Hepatocyte (in vitro differentiated cells): ENCODE data around the gene MOV10L1. TPM values are rescaled to one million over a fixed set of nuclear protein-coding genes. Genes with fewer than 3 reads are reported as not detected.
A peak's percentile ranks its signal among the peaks of the same experiment; 100 is the strongest.

ENCODE experiments used
- DNase-seq: peaks from one replicate; pipeline ENCODE4 v3.0.0-alpha.2; 2016; ENCODE audit warnings: low spot score
- H2AFZ ChIP-seq: fragments of 200-600 bp; sonication (generic); 2 replicates; pipeline ENCODE4 v1.6.0; 2016; ENCODE audit warnings: antibody characterized with exemption, mild to moderate bottlenecking
- H3K27ac ChIP-seq: fragments of 200-600 bp; sonication (generic); 2 replicates; pipeline ENCODE4 v1.5.1; 2016; ENCODE audit warnings: mild to moderate bottlenecking
- H3K27me3 ChIP-seq: fragments of 200-600 bp; sonication (generic); 2 replicates; pipeline ENCODE4 v1.6.1; 2016
- H3K36me3 ChIP-seq: fragments of 200-600 bp; sonication (generic); replicated peaks from 2 replicates; pipeline ENCODE4 v1.5.1; 2016; ENCODE audit warnings: low read depth; ENCODE audit not compliant: insufficient read depth
- H3K4me1 ChIP-seq: fragments of 200-600 bp; sonication (generic); 2 replicates; pipeline ENCODE4 v1.5.1; 2016; ENCODE audit warnings: mild to moderate bottlenecking, moderate library complexity; ENCODE audit not compliant: insufficient read depth
- H3K4me2 ChIP-seq: fragments of 200-600 bp; sonication (generic); 2 replicates; pipeline ENCODE4 v1.6.0; 2016
- H3K4me3 ChIP-seq: fragments of 200-600 bp; sonication (generic); 2 replicates; pipeline ENCODE4 v1.5.1; 2016; ENCODE audit warnings: mild to moderate bottlenecking
- H3K79me2 ChIP-seq: fragments of 200-600 bp; sonication (generic); 2 replicates; pipeline ENCODE4 v1.6.0; 2017; ENCODE audit warnings: mild to moderate bottlenecking
- H3K9me2 ChIP-seq: fragments of 200-600 bp; sonication (generic); replicated peaks from 2 replicates; pipeline ENCODE4 v1.6.0; 2017; ENCODE audit warnings: mild to moderate bottlenecking; ENCODE audit not compliant: insufficient read depth
- H3K9me3 ChIP-seq: fragments of 200-600 bp; sonication (generic); 2 replicates; pipeline ENCODE4 v1.5.1; 2016; ENCODE audit warnings: low read depth, mild to moderate bottlenecking
- H4K20me1 ChIP-seq: fragments of 200-600 bp; sonication (generic); 2 replicates; pipeline ENCODE4 v1.6.0; 2016; ENCODE audit warnings: mild to moderate bottlenecking; ENCODE audit not compliant: insufficient read depth, poor library complexity, severe bottlenecking
- CTCF ChIP-seq: fragments of 200-600 bp; sonication (generic); IDR thresholded peaks from 2 replicates; pipeline ENCODE4 v1.5.1; 2016; ENCODE audit warnings: antibody characterized with exemption, mild to moderate bottlenecking; ENCODE audit not compliant: poor library complexity
- EZH2 ChIP-seq: fragments of 200-600 bp; sonication (generic); IDR thresholded peaks from 2 replicates; pipeline ENCODE4 v1.6.1; 2016; ENCODE audit warnings: antibody characterized with exemption, mild to moderate bottlenecking, borderline replicate concordance
- EZH2phosphoT487 ChIP-seq: fragments of 200-600 bp; sonication (generic); IDR thresholded peaks from one replicate; pipeline ENCODE4 v1.6.1; 2018; ENCODE audit warnings: antibody characterized with exemption, mild to moderate bottlenecking, low read depth, moderate library complexity; ENCODE audit not compliant: unreplicated experiment, severe bottlenecking
- WGBS: methylation state at CpG from one replicate; pipeline ENCODE4 v1.1.6; 2016; ENCODE audit warnings: low lambda C conversion rate; ENCODE audit errors: missing lambda C conversion rate; 5-methylcytosine and 5-hydroxymethylcytosine counted together
- polyA plus RNA-seq: library from polyadenylated mRNA; unstranded; fragments of >200 nt; fragmentation: Nextera tagmentation; extraction: Ambion mirVana; gene quantifications from 2 replicates; pipeline ENCODE4 v1.2.1, GENCODE V29; 2016
- total RNA-seq: library from RNA; depleted of rRNA; stranded (reverse); fragments of >200 nt; gene quantifications from 2 replicates; pipeline ENCODE4 v1.2.3, GENCODE V29; 2014

The MOV10L1 gene
- total and polyA plus RNA-seq, 2 experiments from 2014 or later, result 0.36 to 3.6 TPM

- Histone ChIP-seq H3K9me3 (no peaks in the 10 kb centered on the region), H3K36me3 (no peaks in the 10 kb centered on the region), H3K4me2 (peak overlapping the region; percentile 94), H3K9me2 (no peaks in the 10 kb centered on the region), H3K27ac (peak overlapping the region; percentile 71), H3K79me2 (peaks cover 37% of the 10 kb centered on the region), H4K20me1 (peaks cover 31% of the 10 kb centered on the region), H2AFZ (peak overlapping the region; percentile 56), H3K27me3 (no peaks in the 10 kb centered on the region), H3K4me1 (peaks cover 17% of the 10 kb centered on the region), H3K4me3 (peak overlapping the region; percentile 37)
- TF ChIP-seq CTCF (no peak), EZH2 (no peak), EZH2phosphoT487 (no peak)
- peak; percentile 53 for DNase-seq
- WGBS, result 9% methylated on average over 13 of the region's 34 CpGs
Measured at GRCh38 chr22:50199829-50200460, 110.1 kb downstream of the MOV10L1 start.

- H3K4me3 ChIP-seq, result peak within 1 kb of the TSS; percentile 93
- 1% methylated on average over 42 of the region's 105 CpGs for WGBS
- peaks cover 17% of the 10 kb centered on the region for H3K4me1 ChIP-seq
- no peaks in the 10 kb centered on the region for H3K27me3 ChIP-seq
- peaks cover 31% of the 10 kb centered on the region for H4K20me1 ChIP-seq
- TF ChIP-seq EZH2 (no peak), EZH2phosphoT487 (no peak), CTCF (no peak)
- peak within 1 kb of the TSS; percentile 56 for H2AFZ ChIP-seq
- peaks cover 40% of the 10 kb centered on the region for H3K79me2 ChIP-seq
- peak within 1 kb of the TSS; percentile 99 for H3K4me2 ChIP-seq
- peak within 1 kb of the TSS; percentile 73 for H3K27ac ChIP-seq
- H3K36me3 ChIP-seq, result no peaks in the 10 kb centered on the region
- DNase-seq, result peak; percentile 95
- H3K9me2 ChIP-seq, result no peaks in the 10 kb centered on the region
- H3K9me3 ChIP-seq, result no peaks in the 10 kb centered on the region
Measured at GRCh38 chr22:50200461-50201190, 110.8 kb downstream of the MOV10L1 start, which contains the start of gene SELENOO. Gene SELENOO (plus strand): TSS chr22:50201011. CDS start chr22:50201037, 26 bp downstream.

GRCh38 chr22:50201191-50202129 lies 111.7 kb downstream of the MOV10L1 start:
- Histone ChIP-seq H3K4me2 (peak overlapping the region; percentile 99), H3K27me3 (no peaks in the 10 kb centered on the region), H3K4me3 (peak overlapping the region; percentile 93), H3K9me2 (no peaks in the 10 kb centered on the region), H4K20me1 (peaks cover 31% of the 10 kb centered on the region), H3K27ac (peak overlapping the region; percentile 73), H3K36me3 (no peaks in the 10 kb centered on the region), H3K4me1 (peaks cover 17% of the 10 kb centered on the region), H3K79me2 (peaks cover 47% of the 10 kb centered on the region), H3K9me3 (no peaks in the 10 kb centered on the region), H2AFZ (no peak overlapping the region)
- TF ChIP-seq EZH2phosphoT487 (no peak), EZH2 (no peak), CTCF (no peak)
- DNase-seq, result peak; percentile 68
- WGBS, result 4% methylated on average over 83 of the region's 115 CpGs
